Neural crest cell (in vitro differentiated cells): ENCODE data around the gene ENTR1. TPM values are rescaled to one million over a fixed set of nuclear protein-coding genes. Genes with fewer than 3 reads are reported as not detected.

Source experiments
- DNase-seq: peaks from one replicate; pipeline ENCODE4 v3.0.0; 2021; ENCODE audit warnings: low read depth, mixed read lengths, low spot score
- H3K27ac Mint-ChIP-seq: one replicate; pipeline ENCODE4 v1.8.0; 2021; ENCODE audit warnings: mild to moderate bottlenecking, mixed read lengths; ENCODE audit not compliant: unreplicated experiment
- H3K27me3 Mint-ChIP-seq: 2 replicates; pipeline ENCODE4 v1.8.0; 2021; ENCODE audit warnings: low read depth, mild to moderate bottlenecking, mixed read lengths
- H3K36me3 Mint-ChIP-seq: 2 replicates; pipeline ENCODE4 v1.8.0; 2021; ENCODE audit warnings: low read depth, mild to moderate bottlenecking, mixed read lengths
- H3K4me1 Mint-ChIP-seq: 2 replicates; pipeline ENCODE4 v1.8.0; 2021; ENCODE audit warnings: mixed read lengths
- H3K4me3 Mint-ChIP-seq: one replicate; pipeline ENCODE4 v1.8.0; 2021; ENCODE audit warnings: mild to moderate bottlenecking, mixed read lengths
- H3K9me3 Mint-ChIP-seq: 2 replicates; pipeline ENCODE4 v1.8.0; 2021; ENCODE audit warnings: mixed read lengths
- CTCF ChIP-seq: fragments of 200-600 bp; sonication (generic); conservative IDR thresholded peaks from 2 replicates; pipeline ENCODE4 v1.5.0; 2021; ENCODE audit warnings: antibody characterized with exemption, mild to moderate bottlenecking
- total RNA-seq: library from RNA; stranded (reverse); gene quantifications from 2 replicates; pipeline ENCODE4 v1.2.1, GENCODE V29; 2021

ENTR1 gene
- total RNA-seq, 1 donor from 2014 or later: 89.3 TPM

GRCh38 chr9:136433043-136433715 is 22.8 kb upstream of the ENTR1 start:
- H3K27ac Mint-ChIP-seq: no peak overlapping the region
- no peak overlapping the region for H3K4me3 Mint-ChIP-seq
- no peaks in the 10 kb centered on the region for H3K27me3 Mint-ChIP-seq
- DNase-seq: no peak
- no peaks in the 10 kb centered on the region for H3K9me3 Mint-ChIP-seq
- no peak for TF ChIP-seq CTCF
- H3K36me3 Mint-ChIP-seq: no peaks in the 10 kb centered on the region
- H3K4me1 Mint-ChIP-seq: peaks cover 19% of the 10 kb centered on the region

GRCh38 chr9:136432591-136432990 is 22.2 kb upstream of the ENTR1 start:
- Mint-ChIP-seq H3K9me3 (no peaks in the 10 kb centered on the region), H3K36me3 (no peaks in the 10 kb centered on the region), H3K27me3 (no peaks in the 10 kb centered on the region), H3K27ac (no peak overlapping the region), H3K4me3 (no peak overlapping the region), H3K4me1 (peaks cover 13% of the 10 kb centered on the region)
- TF ChIP-seq CTCF: no peak
- no peak for DNase-seq

- H3K4me1 Mint-ChIP-seq: peaks cover 6% of the 10 kb centered on the region
- H3K36me3 Mint-ChIP-seq: peaks cover under 1% of the 10 kb centered on the region
- H3K4me3 Mint-ChIP-seq: no peak overlapping the region
- no peak overlapping the region for H3K27ac Mint-ChIP-seq
- no peaks in the 10 kb centered on the region for H3K27me3 Mint-ChIP-seq
- H3K9me3 Mint-ChIP-seq: no peaks in the 10 kb centered on the region
- no peak for DNase-seq
- TF ChIP-seq CTCF: no peak
Observed at GRCh38 chr9:136431782-136432350, 21.5 kb upstream of the ENTR1 start.

- peaks cover 3% of the 10 kb centered on the region for H3K36me3 Mint-ChIP-seq
- DNase-seq: no peak
- TF ChIP-seq CTCF: no peak
- no peaks in the 10 kb centered on the region for H3K4me1 Mint-ChIP-seq
- H3K4me3 Mint-ChIP-seq: peak overlapping the region; percentile 35
- no peaks in the 10 kb centered on the region for H3K9me3 Mint-ChIP-seq
- no peak overlapping the region for H3K27ac Mint-ChIP-seq
- H3K27me3 Mint-ChIP-seq: no peaks in the 10 kb centered on the region
Observed at GRCh38 chr9:136430588-136431234, 20.3 kb upstream of the ENTR1 start.

- H3K4me1 Mint-ChIP-seq: no peaks in the 10 kb centered on the region
- no peak overlapping the region for H3K27ac Mint-ChIP-seq
- no peaks in the 10 kb centered on the region for H3K9me3 Mint-ChIP-seq
- TF ChIP-seq CTCF: no peak
- H3K27me3 Mint-ChIP-seq: no peaks in the 10 kb centered on the region
- H3K4me3 Mint-ChIP-seq: peak overlapping the region; percentile 35
- peaks cover 3% of the 10 kb centered on the region for H3K36me3 Mint-ChIP-seq
- DNase-seq: no peak
Observed at GRCh38 chr9:136429683-136430491, 19.5 kb upstream of the ENTR1 start.
